Hepatocyte (in vitro differentiated cells): ENCODE results near the gene CECR2.

Experiments used
- EZH2 ChIP-seq: fragments of 200-600 bp; sonication (generic); IDR thresholded peaks from 2 replicates; pipeline ENCODE4 v1.6.1; 2016; ENCODE audit warnings: antibody characterized with exemption, mild to moderate bottlenecking, borderline replicate concordance
- EZH2phosphoT487 ChIP-seq: fragments of 200-600 bp; sonication (generic); IDR thresholded peaks from one replicate; pipeline ENCODE4 v1.6.1; 2018; ENCODE audit warnings: antibody characterized with exemption, mild to moderate bottlenecking, low read depth, moderate library complexity; ENCODE audit not compliant: unreplicated experiment, severe bottlenecking

DNA sequence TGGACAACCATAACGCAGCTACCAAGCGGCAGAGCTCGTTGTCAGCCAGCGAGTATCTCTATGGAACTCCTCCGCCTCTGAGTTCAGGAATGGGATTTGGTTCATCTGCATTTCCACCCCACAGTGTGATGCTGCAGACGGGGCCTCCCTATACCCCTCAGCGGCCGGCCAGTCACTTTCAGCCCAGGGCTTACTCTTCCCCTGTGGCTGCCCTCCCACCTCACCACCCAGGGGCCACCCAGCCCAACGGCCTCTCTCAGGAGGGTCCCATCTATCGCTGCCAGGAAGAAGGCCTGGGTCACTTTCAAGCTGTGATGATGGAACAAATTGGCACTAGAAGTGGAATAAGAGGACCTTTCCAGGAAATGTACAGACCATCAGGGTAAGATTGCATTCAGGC is 179.9 kb downstream of the CECR2 start:
- TF ChIP-seq EZH2 (no peak), EZH2phosphoT487 (no peak)
